D721Med (cell line): ENCODE measurements around the gene PAX2.

Source experiments
- DNase-seq: peaks from one replicate; pipeline ENCODE4 v3.0.0; 2011; ENCODE audit warnings: low spot score; ENCODE audit not compliant: insufficient read length
- FAIRE-seq: peaks from 2 replicates; lab custom pipeline; 2011; peaks lifted over from hg19 to GRCh38; lab: Jason Lieb, UNC
- CTCF ChIP-seq: IDR thresholded peaks from 2 replicates; pipeline ENCODE4 v1.5.1; 2012; ENCODE audit warnings: mild to moderate bottlenecking, control low read depth; ENCODE audit not compliant: insufficient read depth; ENCODE audit errors: missing control alignments

PAX2 gene

DNA sequence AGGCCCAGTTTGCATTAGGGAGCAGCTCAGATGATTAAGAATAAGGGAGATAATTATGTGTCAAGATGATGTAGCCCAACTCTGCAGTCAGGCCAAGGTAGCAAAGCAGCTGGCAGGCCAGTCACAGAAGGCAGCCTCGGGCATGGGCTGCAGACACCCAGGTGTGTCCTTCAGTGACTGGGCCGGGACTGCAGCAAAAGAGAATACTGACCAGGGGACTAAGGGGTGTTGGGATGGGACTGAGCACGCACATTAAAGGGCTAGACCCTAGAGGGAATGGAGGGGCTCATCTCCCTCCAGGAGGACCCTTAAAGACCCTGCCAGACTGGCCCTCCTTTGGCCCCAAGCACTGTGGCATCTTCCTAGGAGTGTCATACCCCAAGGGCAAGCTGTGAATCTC lies 38.7 kb downstream of the PAX2 start:
- no peak for DNase-seq
- FAIRE-seq: no peak
- no peak for TF ChIP-seq CTCF

GRCh38 chr10:100786591-100786990 lies 41.2 kb downstream of the PAX2 start:
- FAIRE-seq: no peak
- TF ChIP-seq CTCF: no peak
- DNase-seq: no peak

- FAIRE-seq: no peak
- no peak for DNase-seq
- TF ChIP-seq CTCF: no peak
These were observed 42.9 kb downstream of the PAX2 start for GRCh38 chr10:100788002-100788903.

DNA sequence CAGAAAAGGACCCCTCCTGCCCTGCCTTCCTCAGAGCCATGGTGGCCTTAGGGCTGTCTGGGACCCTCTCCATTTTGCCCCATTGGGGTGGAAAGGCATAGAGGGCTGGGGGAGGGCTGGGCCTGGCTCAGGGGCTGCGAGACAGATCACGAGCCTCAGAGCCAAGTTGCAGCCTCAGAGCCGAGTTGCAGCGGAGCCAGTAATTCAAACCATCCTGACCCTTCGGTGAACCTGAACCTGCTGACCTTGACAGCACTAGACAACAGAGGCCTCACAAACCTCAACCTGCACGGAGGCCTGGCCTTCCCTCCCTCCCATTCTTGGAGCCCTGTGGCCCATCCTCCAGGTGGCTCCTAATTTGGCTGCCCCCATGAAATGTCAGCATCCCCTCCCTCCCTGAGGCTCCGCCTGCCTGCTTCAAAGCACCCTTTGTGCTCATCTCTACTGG lies 45.4 kb downstream of the PAX2 start:
- TF ChIP-seq CTCF: no peak
- DNase-seq (no peak), FAIRE-seq (no peak)

DNA sequence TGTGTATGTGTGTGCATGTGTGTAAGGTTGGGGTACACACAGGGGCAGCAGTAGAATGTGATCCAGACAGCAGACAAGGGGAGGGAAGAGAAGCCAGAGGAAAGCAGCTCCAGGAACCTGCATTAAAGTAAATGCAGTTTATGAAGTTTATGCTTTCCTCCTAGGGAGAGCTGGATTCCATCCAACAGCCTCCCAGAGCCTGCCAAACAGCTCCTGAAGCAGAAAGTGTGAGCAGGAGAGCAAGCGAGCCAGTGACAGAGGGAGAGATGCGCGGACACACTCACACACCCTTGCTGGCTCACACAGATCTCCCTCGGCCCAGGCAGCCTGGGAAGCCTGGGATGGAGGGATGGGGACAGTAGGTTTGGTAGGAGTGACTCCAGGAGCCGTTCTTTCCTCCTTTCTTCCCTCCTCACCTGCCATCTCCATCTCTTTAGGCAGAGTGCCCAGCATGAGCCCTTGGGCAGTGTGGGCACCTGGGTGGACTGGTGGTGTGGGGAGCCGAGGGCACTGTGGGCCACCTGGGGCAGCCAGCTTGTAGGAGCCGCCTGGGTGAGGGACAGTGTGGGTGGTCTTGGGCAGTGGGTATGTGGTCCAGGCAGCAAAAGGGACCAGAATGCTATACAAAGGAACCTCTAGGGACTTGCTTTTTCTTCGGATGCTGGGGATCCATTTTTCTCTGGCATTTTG lies 46.1 kb downstream of the PAX2 start:
- DNase-seq (no peak), FAIRE-seq (no peak)
- no peak for TF ChIP-seq CTCF

DNA sequence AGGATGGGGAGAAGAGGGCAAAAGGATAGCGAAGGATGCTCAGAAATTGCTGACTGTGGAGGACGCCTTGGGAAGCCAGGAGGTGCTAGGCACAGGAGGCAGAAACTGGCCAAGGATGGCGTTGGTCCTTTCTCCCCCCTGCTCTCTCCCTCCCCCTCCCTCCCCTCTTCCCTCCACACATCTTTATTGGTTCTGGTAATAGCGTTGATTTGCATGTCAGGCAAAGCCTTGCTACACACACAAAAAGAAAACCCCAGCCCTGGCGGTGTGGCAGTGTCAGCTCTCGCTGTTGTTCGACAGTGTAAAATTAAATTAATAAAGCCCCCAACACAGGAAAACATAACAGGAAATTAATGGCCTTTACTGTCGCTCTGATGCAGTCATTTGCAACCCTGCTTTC lies 47.2 kb downstream of the PAX2 start:
- DNase-seq (no peak), FAIRE-seq (no peak)
- TF ChIP-seq CTCF: no peak
